ENCODE data around the gene HSPA9.

The HSPA9 gene

DNA sequence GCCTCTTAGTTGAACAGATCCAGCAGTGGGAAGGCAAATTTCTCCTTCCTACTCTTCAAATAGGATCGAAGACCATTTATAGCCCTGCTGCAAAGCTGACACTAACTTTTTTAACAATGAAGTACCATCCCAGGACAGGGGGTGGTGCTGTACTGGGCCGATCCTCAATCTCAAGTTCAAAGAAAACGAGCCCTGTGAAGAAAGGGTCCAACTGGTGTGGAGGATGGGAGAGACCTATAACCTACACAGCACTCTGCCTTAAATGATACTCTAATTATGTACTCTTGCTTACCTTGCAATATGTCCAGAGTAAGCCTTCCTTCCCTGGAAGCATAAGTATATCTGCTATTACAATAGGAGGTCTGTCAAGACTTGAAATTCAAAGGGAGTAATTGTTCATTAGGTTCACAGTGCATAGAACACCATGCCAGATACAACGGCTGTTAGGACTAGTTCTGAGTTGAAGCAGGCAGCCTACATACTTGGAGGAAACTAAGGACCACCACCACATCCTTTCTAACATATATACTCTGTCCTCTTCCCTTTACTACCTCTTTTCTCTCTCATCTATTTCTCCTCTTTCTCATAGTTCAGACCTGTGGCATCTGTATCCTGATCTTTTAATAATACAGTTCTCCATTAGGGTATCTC is 38.4 kb downstream of the HSPA9 start:
- no peak overlapping the region for H3K4me3 ChIP-seq (ENCODE audit: low read depth, low read length)
- TF ChIP-seq MAX (IDR thresholded peaks at IDR 0.05; ENCODE audit: low read depth, low read length) = no peak
- TF ChIP-seq, protein P1, sequence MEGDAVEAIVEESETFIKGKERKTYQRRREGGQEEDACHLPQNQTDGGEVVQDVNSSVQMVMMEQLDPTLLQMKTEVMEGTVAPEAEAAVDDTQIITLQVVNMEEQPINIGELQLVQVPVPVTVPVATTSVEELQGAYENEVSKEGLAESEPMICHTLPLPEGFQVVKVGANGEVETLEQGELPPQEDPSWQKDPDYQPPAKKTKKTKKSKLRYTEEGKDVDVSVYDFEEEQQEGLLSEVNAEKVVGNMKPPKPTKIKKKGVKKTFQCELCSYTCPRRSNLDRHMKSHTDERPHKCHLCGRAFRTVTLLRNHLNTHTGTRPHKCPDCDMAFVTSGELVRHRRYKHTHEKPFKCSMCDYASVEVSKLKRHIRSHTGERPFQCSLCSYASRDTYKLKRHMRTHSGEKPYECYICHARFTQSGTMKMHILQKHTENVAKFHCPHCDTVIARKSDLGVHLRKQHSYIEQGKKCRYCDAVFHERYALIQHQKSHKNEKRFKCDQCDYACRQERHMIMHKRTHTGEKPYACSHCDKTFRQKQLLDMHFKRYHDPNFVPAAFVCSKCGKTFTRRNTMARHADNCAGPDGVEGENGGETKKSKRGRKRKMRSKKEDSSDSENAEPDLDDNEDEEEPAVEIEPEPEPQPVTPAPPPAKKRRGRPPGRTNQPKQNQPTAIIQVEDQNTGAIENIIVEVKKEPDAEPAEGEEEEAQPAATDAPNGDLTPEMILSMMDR (IDR thresholded peaks at IDR 0.05; ENCODE audit: low read depth, low read length) = peak; percentile 13
- DNase-seq (ENCODE audit: low read depth) = peak; percentile 37

DNA sequence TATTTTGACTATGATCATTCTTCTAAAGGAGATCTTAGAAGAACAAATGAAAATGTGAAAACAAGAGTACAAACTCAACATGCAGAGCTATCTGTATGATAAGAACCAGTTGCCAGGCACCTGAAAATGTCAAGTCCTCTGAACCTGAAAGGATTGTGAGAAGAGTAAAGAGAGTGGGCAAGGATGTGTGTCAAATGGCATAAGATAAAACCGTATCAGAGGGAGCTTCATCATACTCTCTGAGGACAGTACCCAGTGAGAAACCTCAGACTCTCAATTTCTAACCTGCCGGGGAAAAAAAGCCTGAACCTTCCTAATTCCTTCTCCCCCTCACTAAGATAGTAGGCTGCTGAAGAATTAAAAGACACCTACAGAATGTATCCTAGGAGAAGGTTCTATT is 39.0 kb downstream of the HSPA9 start:
- no peak for TF ChIP-seq POLR2A (IDR thresholded peaks at IDR 0.05; ENCODE audit: extremely low read depth, insufficient read length)
- TF ChIP-seq, protein P1 (IDR thresholded peaks at IDR 0.05; ENCODE audit: low read depth, low read length) = no peak
- no peak for TF ChIP-seq MAX (IDR thresholded peaks at IDR 0.05; ENCODE audit: low read depth, low read length)
- no peak for TF ChIP-seq MYC (IDR thresholded peaks at IDR 0.05; ENCODE audit: low read depth, low read length)
- no peak overlapping the region for H3K4me3 ChIP-seq (ENCODE audit: low read depth, low read length)
- no peak for DNase-seq (ENCODE audit: low read depth)

DNA sequence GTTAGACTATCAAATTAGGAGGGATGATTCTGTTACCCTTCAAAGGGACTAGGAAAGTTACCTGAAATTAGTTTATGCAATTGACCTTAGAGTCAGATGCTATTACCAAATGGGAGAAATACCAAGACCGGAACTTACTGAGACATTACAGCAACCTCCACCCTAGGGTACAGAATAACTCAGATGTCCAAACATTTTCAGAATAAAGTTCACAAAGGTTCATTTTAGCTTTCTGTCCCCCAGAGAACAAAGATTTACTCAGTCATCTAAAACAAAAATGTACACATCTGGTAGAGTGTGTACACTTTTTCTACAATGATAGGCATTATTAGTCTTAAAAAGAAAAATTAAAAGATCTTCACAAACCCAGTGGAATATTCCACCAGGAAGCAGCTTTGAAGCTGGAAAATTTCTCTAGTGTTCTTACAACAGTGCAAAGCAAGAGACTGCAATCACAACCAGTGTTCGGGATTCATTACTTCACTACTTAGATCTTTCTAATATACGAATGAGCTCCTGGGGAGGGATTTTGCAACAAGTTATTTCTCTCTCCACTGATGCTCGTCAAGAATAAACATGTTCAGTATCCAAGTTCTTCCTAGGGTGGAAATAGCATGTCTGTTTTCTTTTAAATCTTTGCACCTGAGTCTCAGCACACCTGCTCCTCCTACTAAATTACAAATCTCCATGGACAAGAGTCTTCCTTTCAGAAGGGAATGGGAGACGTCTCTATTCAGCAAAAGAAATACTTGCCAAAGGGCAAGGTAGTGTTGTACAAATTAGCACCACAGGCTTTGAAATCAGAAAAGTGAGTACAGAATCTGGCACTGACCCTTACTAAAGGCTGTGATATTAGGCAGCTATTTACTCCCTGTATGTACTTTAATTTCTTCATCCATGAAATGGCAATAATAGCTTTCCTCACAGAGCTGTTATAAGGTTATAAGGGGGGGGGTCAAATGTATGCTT is 40.9 kb downstream of the HSPA9 start:
- TF ChIP-seq MYC (IDR thresholded peaks at IDR 0.05; ENCODE audit: low read depth, low read length) (no peak), MAX (IDR thresholded peaks at IDR 0.05; ENCODE audit: low read depth, low read length) (no peak), POLR2A (IDR thresholded peaks at IDR 0.05; ENCODE audit: extremely low read depth, insufficient read length) (no peak)
- TF ChIP-seq, protein P1 (IDR thresholded peaks at IDR 0.05; ENCODE audit: low read depth, low read length) = no peak
- H3K4me3 ChIP-seq (ENCODE audit: low read depth, low read length) = no peak overlapping the region
- DNase-seq (ENCODE audit: low read depth) = no peak

DNA sequence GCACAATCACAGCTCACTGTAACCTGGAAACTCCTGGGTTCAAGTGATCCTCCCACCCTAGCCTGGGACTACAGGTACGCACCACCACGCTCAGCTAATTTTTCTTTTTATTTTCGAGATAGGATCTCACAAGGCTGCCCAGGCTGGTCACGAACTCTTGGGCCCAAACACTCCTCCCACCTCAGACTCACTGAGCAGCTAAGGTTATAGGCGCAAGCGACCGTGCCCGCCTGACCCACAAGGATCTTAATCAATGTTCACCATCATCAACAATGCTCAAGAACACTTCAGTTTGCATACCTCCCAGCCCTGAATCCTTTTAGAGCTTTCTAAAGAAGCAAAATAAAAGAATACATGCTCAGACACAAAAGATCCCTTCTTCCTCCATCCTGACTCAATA is 45.4 kb downstream of the HSPA9 start:
- TF ChIP-seq MYC (IDR thresholded peaks at IDR 0.05; ENCODE audit: low read depth, low read length) (no peak), POLR2A (IDR thresholded peaks at IDR 0.05; ENCODE audit: extremely low read depth, insufficient read length) (no peak), MAX (IDR thresholded peaks at IDR 0.05; ENCODE audit: low read depth, low read length) (no peak)
- TF ChIP-seq, protein P1 (IDR thresholded peaks at IDR 0.05; ENCODE audit: low read depth, low read length) = no peak
- no peak for DNase-seq (ENCODE audit: low read depth)
- no peak overlapping the region for H3K4me3 ChIP-seq (ENCODE audit: low read depth, low read length)

- no peak overlapping the region for H3K4me3 ChIP-seq (ENCODE audit: low read depth, low read length)
- no peak for DNase-seq (ENCODE audit: low read depth)
- TF ChIP-seq MYC (IDR thresholded peaks at IDR 0.05; ENCODE audit: low read depth, low read length) (no peak), POLR2A (IDR thresholded peaks at IDR 0.05; ENCODE audit: extremely low read depth, insufficient read length) (no peak), MAX (IDR thresholded peaks at IDR 0.05; ENCODE audit: low read depth, low read length) (no peak)
- TF ChIP-seq, protein P1 (IDR thresholded peaks at IDR 0.05; ENCODE audit: low read depth, low read length) = no peak
Measured at GRCh38 chr5:138528744-138529469, 46.3 kb downstream of the HSPA9 start.
